NCI-H128 (cell line): ENCODE results near the gene YES1.
"Not testable (repeated sequence)": the region's sequence is repeated elsewhere in the genome, so short reads cannot be mapped to it uniquely, and the experiment has no call there.

Experiments
- DNase-seq: peaks from one replicate; lab custom pipeline; 2025; ENCODE audit not compliant: unreplicated experiment; lab: John Stamatoyannopoulos, UW

Gene YES1

GRCh38 chr18:730692-731091, 81.3 kb downstream of the YES1 start:
- no peak for DNase-seq

GRCh38 chr18:730120-730519, 81.9 kb downstream of the YES1 start:
- DNase-seq = not testable (repeated sequence)

GRCh38 chr18:725646-726045, 86.4 kb downstream of the YES1 start:
- DNase-seq = no peak

- no peak for DNase-seq
These were observed 88.4 kb downstream of the YES1 start for GRCh38 chr18:723541-724080.

GRCh38 chr18:717003-717402, 95.0 kb downstream of the YES1 start:
- no peak for DNase-seq

- no peak for DNase-seq
These were observed 96.4 kb downstream of the YES1 start for GRCh38 chr18:715626-716025.

- no peak for DNase-seq
These were observed 98.9 kb downstream of the YES1 start for GRCh38 chr18:713135-713490.

- DNase-seq = no peak
These were observed 99.5 kb downstream of the YES1 start, which contains the start of gene ENOSF1 for GRCh38 chr18:712401-713134. Gene ENOSF1 (minus strand): TSS chr18:712630. CDS start chr18:712587, 43 bp downstream.

GRCh38 chr18:711657-712400, 100.2 kb downstream of the YES1 start:
- DNase-seq = no peak

GRCh38 chr18:711310-711656, 100.8 kb downstream of the YES1 start:
- DNase-seq = no peak

GRCh38 chr18:710418-711300, 101.4 kb downstream of the YES1 start:
- DNase-seq = no peak

- DNase-seq = no peak
These were observed 102.3 kb downstream of the YES1 start for GRCh38 chr18:709771-710170.

- no peak for DNase-seq
These were observed 103.9 kb downstream of the YES1 start for GRCh38 chr18:708096-708495.

GRCh38 chr18:706405-706804, 105.6 kb downstream of the YES1 start:
- DNase-seq = no peak

GRCh38 chr18:703213-703967, 108.7 kb downstream of the YES1 start:
- no peak for DNase-seq

GRCh38 chr18:697800-698199, 114.2 kb downstream of the YES1 start:
- no peak for DNase-seq

GRCh38 chr18:697012-697411, 115.0 kb downstream of the YES1 start:
- no peak for DNase-seq

- no peak for DNase-seq
These were observed 118.4 kb downstream of the YES1 start for GRCh38 chr18:693466-694187.

- DNase-seq = no peak
These were observed 119.2 kb downstream of the YES1 start for GRCh38 chr18:692824-693223.

- DNase-seq = no peak
These were observed 123.7 kb downstream of the YES1 start for GRCh38 chr18:688323-688722.
